ENCODE results near the gene CDKN1A.
A peak's percentile ranks its signal among the peaks of the same experiment; 100 is the strongest.

The CDKN1A gene

GRCh38 chr6:36679043-36679833, 724 bp downstream of the CDKN1A start:
- DNase-seq: peak; percentile 36

- peak; percentile 90 for DNase-seq
Observed at GRCh38 chr6:36682328-36683144, 4.0 kb downstream of the CDKN1A start.

- no peak for DNase-seq
Observed at GRCh38 chr6:36683145-36683655, 4.7 kb downstream of the CDKN1A start.

GRCh38 chr6:36683656-36684446, 5.3 kb downstream of the CDKN1A start:
- no peak for DNase-seq

DNA sequence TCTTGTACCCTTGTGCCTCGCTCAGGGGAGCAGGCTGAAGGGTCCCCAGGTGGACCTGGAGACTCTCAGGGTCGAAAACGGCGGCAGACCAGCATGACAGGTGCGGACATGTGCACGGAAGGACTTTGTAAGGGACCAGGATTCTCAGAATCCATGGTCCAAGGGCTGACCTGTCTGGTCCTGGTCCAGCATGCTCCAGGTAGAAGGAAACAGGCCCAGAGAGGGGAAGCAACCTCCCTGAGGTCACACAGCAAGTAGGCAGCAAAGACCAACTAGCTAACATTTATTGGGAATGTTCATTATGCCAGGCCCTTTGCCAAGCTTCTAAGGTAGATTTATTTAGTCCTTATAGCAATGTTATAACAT, 5.9 kb downstream of the CDKN1A start:
- no peak for DNase-seq

DNA sequence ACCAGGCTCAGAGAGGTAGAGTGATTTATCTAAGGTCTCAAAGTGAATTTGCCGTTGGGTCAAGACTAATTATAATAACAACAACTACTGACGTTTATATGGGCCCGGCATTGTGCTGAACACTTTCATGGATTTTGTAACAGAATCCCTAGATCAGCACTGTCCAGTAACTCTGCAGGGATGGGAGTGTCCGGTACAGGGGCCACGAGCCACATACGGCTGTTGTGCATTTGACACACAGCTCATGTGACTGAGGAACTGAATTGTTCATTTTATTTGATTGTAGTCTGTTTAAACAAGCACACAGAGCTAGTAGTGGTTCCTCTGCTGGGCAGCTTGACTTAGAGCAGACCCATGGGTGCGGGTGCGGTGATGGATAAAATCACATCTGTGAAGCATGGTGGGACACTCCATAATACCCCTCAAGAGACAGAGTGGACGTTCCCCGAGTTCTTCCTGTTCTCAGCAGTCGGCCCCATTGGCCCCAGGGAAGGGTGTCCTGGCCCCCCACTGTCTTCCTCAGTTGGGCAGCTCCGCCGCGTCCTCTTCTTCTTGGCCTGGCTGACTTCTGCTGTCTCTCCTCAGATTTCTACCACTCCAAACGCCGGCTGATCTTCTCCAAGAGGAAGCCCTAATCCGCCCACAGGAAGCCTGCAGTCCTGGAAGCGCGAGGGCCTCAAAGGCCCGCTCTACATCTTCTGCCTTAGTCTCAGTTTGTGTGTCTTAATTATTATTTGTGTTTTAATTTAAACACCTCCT, 6.8 kb downstream of the CDKN1A start:
- no peak for DNase-seq

- no peak for DNase-seq
Observed at GRCh38 chr6:36685926-36686667, 7.6 kb downstream of the CDKN1A start.

DNA sequence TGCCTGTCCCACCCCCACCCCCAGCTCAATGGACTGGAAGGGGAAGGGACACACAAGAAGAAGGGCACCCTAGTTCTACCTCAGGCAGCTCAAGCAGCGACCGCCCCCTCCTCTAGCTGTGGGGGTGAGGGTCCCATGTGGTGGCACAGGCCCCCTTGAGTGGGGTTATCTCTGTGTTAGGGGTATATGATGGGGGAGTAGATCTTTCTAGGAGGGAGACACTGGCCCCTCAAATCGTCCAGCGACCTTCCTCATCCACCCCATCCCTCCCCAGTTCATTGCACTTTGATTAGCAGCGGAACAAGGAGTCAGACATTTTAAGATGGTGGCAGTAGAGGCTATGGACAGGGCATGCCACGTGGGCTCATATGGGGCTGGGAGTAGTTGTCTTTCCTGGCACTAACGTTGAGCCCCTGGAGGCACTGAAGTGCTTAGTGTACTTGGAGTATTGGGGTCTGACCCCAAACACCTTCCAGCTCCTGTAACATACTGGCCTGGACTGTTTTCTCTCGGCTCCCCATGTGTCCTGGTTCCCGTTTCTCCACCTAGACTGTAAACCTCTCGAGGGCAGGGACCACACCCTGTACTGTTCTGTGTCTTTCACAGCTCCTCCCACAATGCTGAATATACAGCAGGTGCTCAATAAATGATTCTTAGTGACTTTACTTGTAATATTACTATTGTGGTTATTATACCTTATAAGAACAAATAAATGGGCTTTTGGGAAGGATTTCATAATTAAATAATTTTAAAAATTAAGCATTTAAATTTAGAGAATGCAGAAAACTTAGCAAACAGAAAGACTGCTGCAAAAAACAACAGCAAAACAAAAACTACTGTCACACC, 8.4 kb downstream of the CDKN1A start:
- DNase-seq: no peak

- DNase-seq: no peak
Observed at GRCh38 chr6:36688063-36688738, 9.7 kb downstream of the CDKN1A start.

DNA sequence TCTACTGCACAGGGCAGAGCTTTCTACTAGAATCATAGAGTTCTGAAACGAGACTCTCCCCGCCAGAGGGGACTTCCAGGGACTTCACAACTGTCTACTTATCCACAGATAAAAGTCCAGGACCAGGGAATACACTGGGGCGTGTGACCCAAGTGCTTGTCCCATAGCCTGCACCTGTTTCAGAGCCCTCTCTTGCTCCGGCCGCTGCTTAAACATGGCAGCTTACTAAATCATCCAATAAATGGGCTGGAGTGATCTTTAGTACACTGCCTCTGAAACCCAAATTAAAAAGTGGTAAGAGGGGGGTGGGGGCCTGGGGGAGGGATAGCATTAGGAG, 10.2 kb downstream of the CDKN1A start:
- DNase-seq: no peak

DNA sequence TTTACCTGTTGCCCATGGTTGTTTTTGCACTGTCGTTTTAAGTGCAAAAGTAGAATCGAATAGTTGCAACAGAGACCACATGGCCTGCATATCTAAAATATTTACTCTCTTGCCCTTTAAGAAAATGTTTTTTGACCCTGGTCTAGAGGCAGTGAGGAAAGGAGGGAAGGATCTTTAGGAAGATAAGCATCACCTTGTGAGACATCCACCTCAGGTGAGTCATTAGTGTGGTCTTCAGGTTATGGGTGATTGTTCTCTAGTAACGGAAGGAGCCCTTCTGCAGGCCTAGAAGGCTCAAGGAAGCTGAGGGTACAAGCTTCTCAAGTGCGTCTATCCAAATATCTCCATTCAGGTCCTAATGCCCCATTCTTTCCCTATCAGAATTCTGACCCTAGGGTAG, 12.5 kb downstream of the CDKN1A start:
- no peak for DNase-seq

DNA sequence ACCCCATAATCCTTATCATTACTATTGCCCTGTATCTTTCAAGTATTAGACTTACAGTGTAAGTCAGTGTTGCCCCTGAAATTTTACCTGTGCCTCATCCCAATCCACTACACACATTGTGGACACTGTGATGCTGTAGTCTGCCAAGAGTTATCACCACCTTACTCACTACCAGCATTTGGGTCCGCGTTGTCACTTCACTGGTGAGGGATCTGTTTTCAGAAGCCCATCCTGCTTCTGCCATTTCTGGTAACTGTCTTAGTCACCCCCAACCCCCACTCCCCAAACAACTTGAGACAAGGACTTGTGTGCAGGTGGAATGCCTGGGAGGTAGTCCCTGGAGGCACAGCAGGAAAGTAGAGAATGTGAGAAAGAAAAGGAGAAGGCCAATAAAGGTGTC, 13.1 kb downstream of the CDKN1A start:
- no peak for DNase-seq

DNA sequence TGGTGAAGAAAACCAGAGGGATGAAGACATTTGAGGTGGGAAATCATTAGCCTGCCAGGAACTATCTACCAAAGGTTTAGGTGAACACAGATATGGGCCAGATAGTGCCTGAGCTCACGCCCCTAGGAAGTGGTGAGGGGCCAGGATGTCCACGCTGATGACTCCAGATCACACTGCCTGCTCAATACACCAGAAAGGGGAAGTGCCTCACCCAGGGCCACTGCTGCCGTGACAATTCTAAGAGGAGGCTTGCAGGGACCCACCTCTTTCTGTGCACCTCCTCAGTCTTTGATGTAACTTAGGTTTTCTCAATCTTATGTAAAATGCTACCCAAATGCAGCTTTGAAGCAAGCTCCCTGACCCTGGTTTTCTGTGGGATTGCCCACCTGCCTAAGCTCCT, 13.7 kb downstream of the CDKN1A start:
- peak; percentile 47 for DNase-seq

DNA sequence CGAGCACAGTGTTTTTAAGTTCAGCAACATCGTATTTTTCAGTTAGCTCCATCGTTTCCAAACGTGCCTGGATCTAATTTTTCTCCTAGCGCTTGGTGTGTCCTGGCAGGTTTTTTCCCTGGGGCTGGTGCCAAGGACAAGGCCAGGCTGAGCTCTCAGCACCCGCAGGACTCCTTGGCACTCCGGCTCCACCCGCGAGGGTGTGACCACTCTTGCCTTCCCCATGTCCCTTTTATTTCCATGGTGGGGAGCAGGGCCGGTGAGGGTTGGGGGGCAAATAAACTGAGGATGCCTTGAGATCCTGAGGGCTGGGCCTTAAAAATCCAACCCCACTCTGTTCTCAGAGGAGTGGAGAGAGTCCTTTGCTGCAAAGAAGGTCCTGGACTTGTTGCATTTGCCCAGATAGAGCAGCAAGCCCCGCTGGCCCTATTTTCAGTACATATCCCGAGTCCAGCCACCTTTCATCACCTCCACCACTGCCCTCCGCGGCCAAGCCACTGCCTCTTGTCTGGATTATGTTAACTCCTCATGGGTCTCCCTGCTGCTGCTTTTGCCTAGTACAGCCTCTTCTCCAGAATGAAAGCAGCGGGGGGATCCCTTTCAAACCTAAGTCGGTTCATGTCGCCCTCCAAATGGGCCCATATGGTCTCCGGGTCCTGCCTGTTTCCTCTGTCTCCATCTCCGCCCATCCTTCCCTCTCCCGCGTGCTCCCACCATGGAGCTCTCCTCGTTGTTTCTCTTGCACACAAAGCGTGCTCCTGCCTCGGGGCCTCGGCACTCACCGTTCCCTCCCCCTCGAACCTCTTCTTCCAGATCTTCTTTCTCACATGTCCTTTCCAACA, 14.6 kb downstream of the CDKN1A start:
- no peak for DNase-seq

GRCh38 chr6:36694616-36695015, 16.1 kb downstream of the CDKN1A start:
- DNase-seq: no peak

DNA sequence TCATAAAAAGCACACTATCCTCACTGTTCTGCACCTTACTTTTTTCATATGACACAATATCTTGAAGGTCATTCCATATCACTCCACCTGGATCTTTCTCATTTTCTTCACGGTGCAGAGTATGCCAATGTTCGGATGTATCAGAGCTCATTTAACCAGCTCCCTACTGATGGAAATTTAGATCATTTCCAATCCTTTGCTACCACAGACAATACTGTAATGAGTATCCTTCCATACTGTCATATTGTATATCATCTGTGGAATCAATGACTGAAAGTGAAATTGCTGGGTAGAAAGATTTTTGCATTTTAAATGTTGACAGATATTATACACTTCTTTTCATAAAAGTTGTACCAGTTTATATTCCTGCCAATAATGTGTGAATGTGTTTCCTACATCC, 16.9 kb downstream of the CDKN1A start:
- DNase-seq: no peak

DNA sequence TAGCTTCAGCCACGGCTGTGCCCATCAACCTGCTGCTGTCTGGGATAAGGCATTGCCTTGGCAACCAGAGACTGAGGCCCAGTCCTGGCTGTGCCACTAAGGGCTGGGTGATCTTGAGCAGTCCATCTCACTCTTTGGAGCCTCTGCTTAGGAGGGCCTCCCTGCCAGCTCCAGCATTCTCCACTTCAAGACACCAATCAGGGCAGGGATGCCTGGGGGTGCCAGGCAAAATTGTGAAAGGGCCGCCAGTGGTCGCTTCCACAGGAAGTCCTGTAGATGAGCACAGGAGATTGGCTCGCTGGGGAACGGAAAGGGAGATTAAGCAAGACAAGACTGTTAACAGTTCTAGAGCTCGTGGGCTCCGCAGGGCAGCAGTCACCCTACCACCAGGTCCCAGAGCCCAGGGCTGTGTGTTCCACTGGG, 19.0 kb downstream of the CDKN1A start, which contains the start of gene RAB44:
RAB44 (plus strand) TSS at position 346 of the 423 bp plus-strand sequence. CDS start 6,410 bp downstream, outside the sequence.
- DNase-seq: no peak

GRCh38 chr6:36698196-36698595, 19.7 kb downstream of the CDKN1A start:
- DNase-seq: no peak

- DNase-seq: no peak
Observed at GRCh38 chr6:36698871-36699271, 20.4 kb downstream of the CDKN1A start.

Data from central memory CD4-positive, alpha-beta T cell (primary cell).